ENCODE data around the gene GSG1. TPM values are rescaled to one million over a fixed set of nuclear protein-coding genes. Genes with fewer than 3 reads are reported as not detected.

Gene GSG1
- total RNA-seq = not detected

DNA sequence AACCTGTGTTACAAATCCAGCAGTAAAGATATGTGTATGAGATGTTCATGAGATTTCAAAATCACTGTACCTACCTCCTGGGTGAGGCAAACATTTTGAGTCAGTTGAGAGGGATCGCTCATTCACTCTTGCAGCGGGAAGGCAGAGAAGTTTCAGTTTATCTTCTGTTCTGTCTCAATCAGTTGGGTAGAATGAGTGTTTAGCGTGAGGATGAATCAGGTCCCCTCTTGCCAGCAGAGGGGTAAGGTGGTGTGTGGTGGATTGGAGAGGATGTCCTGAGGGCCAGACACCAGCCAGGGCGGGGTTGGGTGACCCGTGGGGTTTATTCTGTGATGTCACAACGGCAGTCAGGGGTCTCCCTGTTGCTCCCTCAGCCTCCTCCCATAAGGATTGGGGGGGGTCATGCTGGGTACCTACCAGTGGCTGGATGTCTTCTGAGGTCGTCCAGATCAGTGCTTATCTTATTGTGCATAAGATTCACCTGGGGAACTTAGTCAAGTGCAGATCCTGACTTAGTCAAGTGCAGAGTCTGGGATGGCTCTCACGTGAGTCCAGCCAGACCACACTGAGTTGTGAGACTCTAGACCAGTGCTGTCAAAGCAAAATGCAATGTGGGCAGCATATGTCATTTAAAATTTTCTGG lies at the start of gene GSG1:
GSG1 (minus strand) TSS at position 277 of the 643 bp plus-strand sequence; CDS start at position 122, 155 bp downstream.
- no peak for DNase-seq

DNA sequence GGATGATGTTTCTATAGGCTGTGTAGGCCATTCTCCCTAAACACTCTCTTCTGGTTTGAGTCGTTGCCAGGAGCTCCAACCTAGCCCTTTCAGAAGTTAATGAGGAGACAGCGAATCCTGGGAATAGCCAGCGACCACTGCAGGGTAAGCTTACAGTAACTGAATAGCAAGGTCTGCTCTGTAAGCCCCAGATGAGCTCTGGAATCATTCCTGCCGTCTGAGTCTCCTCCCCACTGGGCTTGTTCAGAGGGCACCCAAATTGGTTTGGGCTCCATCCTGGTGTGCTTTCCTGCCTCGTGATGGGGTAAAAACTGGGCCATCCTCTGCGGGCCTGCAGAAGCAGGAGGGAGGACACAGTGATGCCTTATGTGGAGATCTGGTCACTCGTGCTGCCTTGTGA lies 49.7 kb upstream of the GSG1 start:
- DNase-seq = no peak

DNA sequence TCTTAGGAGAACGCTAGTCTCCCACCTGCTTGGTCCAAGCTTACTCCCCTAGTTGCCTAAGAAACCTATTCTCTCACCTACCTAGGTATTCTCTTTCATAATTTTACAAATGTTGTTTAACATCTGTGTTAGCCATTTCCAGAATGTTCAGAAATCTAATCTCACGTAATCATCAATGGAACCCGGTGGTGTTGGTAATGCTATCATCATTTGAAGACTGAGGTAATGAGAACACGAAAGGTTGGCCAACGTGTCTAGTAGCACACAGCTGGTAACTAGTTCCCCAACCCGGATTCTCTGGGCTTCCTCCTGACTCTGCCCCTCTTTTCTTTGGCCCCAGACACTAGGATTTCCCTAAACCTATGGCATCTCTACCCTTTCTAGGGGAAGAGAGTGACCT lies 49.3 kb upstream of the GSG1 start:
- no peak for DNase-seq

DNA sequence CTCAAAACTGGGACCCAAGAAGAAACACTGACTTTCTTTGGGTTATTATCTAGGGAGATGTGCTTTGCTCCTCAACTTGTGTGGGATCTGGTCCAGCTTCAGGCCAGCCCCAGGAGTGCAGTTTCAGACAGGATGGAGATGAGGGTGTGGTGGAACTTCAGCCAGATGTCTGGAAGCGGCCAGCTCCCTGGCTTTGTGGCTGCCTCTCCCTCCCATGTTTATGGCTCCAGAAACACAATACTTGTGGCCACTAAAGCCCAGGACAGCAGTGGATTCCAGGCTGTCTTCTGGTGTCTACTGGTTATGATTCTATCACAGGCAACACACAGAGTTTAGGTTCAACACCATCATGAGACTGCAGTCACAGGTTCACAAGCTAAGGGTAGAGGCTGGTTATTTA lies 48.8 kb upstream of the GSG1 start:
- no peak for DNase-seq

DNA sequence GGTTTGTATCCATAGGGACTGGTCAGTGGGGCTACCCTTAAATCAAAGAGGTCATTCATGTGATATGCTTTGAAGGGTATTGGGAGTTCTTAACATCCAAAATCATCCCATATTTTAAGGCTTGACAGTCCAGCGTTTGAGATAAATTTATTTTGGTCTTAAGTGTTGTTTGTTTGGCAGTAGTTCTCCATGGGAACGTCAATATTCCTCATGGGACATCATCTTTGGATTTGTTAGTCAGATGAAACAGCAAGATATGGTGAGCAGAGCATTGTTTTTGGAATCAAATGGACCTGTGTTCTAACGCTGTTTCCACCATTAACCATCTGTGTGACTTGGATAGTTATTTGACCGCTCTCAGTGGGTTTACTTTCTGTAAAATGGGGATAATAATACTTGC lies 45.9 kb upstream of the GSG1 start:
- DNase-seq = no peak

DNA sequence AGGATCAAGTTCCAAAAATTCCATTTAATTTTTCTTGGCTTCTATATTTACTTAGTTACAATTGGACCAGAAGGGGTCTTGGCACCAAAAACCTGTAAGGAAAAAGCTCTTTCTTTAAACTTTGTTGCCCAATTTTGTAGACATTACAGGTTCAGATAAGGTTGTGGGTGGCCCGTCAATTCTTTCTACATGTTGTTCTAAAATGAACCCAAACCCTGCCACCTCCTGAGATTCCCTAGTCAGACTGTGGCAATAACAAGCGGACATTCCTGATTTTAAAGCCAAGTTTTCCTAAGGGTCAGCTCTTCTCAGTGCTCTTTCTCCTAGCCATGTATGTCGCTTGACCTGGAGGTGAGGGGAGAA lies 45.0 kb upstream of the GSG1 start:
- no peak for DNase-seq

DNA sequence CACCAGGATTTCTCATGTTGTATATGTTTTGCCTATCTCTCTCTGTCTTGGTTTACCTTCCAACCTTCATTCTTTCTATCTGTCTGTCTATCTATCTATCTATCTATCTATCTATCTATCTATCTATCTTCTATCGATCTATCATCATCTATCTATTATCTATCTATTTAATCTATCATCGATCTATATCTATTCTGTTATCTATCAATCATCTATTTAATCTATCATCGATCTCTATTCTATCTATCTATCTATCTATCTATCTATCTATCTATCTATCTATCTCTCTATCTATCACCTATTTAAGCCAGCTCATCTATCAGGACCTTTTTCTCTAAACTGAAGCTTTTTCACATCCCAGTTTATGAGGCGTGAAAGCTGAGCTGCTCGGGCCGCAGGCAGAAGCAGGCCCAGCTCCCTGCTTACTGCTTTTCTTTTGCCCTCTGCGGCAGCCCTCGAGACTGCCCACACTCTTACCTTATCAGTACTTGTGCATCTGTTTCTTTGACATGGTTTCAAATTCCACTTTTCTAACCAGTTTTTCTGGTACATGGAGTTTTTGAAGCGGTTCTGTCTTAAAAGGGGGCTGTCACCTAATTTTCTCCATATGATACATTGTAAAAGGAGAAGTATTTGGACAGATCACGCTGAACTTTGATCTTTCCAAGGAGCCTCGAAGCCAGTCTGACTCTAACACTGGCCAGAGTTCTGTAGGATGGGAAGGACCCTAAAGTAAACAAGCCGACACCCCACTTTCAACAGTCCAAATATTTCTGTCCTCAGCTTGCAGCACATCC lies 44.4 kb upstream of the GSG1 start:
- DNase-seq = no peak

DNA sequence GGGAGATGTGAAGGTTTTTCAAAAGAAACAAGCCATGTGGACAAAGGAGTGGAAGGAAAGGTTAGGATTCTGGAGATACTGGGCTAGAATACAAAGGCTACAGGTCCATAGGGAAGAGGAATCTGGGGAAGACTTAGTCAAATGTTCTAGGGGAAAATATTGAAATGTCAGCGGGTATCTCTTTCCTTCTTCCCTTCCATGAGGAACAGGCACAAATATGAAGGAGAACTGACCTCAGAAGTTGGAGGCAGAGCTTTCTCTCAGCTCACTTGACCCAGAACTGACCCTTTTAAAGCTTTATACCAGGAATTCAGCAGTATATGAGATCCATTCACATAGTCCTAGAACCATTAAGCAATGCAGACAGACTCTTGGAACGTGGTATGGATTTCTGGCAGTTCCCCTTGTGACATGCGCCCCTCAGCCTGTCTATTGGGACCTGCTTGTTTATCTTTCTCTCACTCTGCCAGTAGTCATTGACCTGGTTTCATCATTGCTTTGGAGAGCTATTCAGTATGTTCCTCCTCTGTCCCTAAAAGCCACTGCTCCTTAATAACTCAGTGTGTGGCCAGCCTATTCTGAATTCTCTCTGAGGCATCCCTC lies 43.0 kb upstream of the GSG1 start:
- DNase-seq = no peak

DNA sequence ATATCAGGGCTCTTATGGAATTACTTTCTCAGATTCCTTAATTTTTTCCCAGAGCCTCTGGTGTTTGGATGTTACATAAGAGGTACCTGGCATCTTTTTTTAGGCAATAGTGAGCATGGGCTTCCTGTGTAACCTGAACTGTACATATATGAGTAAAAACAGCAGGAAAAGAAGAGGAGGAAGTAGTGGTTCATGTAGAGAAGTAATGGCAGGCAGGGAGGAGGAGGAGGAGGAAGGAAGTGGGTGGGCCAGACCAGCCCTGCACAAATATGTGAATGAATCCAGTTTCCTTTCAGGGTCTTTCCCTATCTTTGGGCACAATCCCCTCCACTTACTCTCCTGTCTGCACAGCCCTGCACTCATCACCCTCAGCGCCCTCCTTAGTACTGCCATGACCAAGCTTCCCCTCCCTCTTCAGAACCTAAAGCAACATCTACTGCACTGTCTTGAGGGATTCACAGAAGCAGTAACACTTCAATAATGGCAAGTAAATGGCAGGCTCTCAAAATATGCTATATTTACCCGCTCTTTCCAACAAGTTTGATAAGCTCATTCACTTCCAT lies 40.9 kb upstream of the GSG1 start:
- no peak for DNase-seq

DNA sequence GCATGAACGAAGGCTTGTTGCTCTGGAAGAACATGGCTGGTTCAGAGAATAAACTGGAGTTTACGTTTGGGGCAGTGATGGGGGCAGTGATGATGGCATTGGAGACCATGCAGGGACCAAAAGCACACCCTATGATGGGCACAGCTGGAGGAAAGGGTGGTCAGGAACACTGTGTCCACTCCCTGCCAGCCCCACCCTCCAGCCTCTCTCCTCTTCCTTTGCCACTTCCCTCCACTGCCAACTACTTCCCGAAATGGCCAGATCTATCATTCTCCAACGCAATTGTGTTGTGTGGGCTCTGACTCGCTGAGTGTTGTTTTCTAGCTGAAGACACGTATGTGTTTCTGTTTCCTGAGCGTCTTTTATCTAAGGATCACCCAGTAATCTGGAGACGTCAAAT lies 39.3 kb upstream of the GSG1 start:
- DNase-seq = no peak

DNA sequence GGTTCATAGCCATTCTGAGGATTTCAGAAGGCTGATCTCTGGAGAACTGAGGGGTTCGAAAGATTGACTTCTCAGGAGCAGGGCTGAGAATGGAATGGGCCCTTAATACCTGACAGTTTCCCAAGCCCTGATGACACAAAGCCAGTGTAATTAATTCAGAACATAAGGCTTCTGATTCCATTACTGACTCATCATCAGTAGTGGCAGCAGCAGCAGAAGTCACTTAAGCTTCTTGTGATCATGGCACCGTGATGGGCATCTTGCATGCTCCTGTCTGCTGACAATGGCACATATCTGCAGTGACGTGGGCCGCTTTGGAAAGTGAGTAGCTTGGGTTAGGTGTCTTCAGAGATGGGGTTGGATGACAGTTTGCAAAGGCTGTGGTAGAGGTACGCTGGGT lies 38.2 kb upstream of the GSG1 start:
- DNase-seq = no peak

DNA sequence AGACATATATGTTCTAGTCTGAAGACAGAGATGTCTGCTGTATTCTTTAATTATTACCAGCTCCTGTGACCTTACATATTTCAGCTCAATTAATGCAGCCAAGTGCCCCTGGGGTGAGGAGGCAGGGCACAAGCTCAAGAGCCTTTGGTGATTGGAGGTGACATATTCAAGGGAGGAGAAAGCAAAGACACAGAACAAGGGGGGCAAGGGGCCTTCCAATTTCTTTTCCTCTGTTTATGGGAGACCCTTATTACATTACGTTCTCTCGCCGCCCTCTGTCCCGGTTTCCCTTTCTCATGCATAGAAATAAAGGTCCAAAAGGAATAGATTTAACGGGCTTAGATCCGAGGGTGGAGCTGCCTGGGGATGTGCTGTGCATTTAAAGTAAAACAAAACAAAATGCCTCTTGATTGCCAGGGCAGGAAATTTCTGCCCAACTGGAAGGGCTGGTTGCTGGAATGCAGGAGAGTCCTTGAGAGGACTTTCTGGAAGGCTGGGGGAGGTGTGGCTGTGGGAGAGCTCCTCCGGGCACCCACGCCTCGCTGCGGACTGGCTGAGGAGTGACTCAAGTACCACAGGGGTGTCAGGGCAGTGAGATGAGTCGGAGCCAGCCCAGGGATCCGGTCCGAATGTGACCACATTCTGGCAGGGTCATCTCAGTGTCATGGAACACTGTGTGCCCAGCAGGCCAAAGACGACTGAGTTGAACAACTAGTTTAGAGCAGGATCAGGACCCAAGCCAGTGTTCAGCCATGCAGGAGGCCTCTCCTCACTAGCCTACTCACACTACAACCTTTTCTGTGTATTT lies 32.1 kb upstream of the GSG1 start:
- DNase-seq = peak; percentile 17

DNA sequence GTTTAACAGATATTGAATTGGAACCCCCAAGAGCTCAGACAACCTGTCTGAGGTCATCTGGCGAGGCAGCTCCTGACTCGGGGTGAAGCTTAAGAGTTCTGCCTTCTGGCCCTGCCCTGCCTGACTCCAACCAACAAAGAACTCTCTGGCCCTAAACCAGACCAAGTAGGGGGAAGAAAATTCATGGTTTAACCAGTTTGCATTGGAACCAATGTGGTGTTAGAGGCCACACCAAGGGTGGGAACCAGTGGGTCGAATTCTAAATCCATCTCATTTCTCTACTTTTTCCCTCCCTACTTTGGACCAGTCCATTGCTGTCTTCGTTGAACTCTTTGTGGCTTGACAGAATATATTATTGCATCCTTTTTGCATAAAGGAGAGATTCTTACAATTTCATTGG lies 30.4 kb upstream of the GSG1 start:
- DNase-seq = no peak

DNA sequence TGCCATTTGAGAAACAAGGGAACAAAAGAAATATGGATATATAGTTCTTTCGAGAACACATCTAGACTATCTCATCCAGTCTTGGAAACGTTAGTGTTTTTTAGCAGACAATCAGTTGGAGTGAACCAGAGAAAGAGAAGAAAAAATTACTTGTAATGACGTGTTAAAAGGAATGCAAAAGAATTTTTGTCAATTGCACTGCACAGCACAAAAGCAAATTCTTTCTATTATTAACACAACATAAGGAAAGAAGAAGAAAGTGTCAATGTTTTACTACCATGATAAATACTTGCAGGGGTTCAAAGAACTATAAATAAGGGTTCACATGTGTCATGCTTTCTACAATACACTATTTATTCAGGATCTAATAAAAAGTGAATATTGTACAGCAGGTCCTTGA lies 27.5 kb upstream of the GSG1 start:
- DNase-seq = no peak

DNA sequence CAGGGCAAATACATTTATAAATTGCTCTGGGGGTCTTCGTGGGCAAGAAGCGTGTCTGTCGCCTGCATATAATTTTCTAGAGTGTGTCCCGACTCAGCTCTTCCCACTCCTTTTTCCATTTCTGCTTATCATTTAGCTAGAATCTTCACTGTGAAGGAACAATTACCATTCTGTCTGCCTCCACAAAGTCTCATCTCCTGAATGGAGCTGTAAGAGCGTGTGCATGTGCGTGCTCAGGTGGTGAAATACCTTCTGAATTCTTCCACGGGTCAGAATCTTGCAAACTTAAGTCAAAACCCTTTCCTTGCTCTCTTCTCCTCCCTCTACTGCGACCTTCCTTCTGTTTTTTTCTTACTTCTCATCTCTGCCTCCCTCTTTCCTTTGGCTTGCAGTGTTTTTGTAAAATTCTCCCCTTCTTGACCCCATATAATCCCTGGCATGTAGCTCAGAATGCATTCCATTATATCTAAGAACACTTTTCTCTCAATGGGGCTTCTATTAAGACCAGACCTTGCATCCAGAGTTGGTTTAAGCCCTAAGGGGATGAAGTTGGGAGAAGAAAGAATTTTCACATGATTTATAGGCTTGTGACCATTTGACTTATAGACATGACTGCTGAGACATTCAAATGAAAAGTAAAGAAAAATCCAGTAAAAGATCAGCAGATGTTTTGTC lies 25.0 kb upstream of the GSG1 start:
- DNase-seq = no peak

DNA sequence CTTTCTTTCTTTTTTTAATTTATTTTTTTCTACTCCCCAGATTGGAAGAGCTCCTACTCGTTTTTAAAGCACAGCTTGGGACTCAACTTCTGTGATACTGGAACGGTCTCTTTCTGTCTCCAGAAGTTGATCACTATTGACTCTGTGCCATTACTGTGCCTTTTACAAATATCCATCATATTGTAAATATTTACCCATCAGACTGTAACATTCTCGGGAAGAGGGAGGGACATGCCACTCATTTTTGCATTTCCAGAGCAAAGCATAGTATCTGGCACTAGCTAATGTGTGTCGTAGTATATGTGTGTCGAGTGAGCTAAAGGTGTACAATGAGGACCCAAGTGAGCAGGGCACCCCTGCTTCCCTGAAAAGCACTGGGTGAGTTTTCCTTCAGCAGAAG lies 24.0 kb upstream of the GSG1 start:
- no peak for DNase-seq

DNA sequence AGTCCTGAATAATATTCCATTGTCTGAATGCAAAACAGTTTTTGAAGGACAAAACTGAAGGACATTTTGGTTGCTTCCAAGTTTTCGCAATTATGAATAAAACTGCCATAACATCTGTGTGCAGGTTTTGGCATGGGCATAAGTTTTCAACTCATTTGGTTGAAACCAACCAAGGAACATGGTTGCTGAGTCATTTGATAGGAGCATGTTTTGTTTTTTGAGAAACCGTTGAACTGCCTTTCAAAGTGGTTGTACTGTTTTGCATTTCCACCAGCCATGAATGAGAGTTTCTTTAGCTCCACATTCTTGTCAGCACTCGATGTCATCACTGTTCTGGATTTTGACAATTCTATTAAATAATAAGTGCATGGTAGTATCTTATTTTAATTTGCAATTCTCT lies 23.0 kb upstream of the GSG1 start:
- DNase-seq = no peak

DNA sequence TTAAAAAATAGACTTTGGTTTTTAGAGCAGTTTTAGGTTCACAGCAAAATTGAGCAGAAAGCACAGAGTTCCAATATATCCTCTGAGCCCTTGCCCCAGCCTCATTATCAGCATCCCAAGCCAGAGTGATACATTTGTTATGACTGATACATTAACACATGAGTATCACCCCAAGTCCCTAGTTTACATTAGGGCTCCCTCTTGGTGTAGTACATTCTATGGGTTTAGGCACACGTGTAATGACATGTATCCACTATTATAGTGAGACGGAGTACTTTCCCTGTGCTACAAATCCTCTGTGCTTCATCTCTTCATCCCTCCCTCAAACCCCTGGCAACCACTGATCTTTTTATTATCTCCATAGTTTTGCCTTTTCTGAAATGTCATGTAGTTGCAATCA lies 22.5 kb upstream of the GSG1 start:
- DNase-seq = no peak

DNA sequence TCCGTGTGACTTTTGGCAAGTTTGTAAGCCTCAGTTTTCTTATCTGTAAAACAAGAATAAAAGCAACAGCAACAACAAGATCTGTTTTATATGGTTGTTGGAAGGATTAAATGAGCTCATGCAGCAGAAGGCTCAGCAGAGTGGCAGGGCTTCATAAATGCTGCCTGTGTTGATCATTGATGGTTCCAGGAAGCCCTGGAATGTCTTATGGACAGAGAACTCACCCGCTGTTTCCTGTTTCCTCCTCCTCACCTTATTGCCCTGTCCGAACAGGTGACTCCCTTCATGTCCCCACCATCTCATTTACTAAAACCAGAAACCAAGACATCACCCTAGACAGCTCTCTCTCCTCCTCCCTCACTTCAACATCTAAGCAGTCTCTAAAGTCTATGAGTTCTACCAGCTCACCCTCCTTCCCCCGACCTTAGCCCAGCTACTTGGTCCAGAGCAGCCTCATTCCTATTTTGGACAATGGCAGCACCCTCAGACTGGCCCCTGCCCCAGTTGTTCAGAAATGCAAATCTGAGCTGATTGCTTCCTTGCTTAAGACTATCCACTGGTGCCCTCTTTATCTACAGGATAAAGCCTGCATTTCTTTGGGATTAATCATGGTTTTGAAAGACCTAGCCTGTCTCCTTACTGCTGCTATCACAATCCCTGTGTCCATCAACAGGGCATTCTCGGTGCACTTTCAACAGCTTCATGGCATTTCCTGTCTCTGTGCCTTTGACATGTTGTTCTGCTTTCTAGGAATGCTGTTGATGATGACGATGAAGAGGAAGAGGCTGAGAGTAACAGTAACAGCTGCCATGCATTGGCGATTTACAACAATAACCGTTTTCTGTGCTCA lies 21.4 kb upstream of the GSG1 start:
- DNase-seq = no peak

DNA sequence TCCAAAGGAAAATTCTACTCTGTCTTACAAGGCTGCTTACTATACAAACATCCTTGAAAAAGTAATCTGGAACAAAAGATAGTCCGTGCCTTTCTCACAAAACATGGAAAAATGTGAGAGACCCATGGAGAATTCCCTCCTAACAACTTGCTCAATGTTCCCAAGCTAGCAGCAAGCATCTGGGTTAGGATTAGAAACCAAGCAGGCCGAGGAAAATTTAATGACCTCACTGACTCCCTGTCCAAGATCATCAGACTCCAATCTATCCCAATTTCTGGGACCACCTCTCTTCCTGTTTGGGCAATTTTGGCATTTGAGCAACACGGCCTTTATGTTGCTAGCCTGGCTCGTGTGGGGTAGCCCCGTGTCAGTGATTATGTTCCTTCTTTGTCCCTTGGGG lies 18.1 kb upstream of the GSG1 start:
- DNase-seq = no peak

DNA sequence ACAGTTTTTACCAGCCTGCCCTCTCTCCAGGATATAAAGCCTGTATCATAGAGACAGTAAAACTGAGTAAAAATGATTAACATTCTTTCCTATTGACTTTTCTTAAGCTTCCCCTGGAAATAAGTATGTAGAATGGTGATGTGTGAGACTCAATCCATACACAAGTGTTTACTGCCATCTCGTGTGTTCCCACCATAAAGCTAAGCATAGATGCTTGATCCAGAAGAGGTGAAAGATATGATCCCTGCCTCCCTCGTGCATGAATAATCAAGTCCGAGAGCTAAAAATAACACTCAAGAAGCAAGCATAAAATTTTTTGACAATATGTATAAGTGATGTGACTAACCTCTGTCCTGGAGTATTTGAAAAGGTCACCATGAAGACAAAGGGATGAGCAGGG lies 16.9 kb upstream of the GSG1 start:
- DNase-seq = no peak

All from occipital lobe (tissue), 2 donors.